Adrenal gland (tissue), 5 donors: ENCODE measurements around the gene NADSYN1.

Experiments used
- CTCF ChIP-seq, 6 experiments: fragments of 450-650 bp in 4 of 6; fragments of 200-600 bp in 2 of 6; sonication (generic) in 1 of 6; IDR thresholded peaks; 1 replicate in 5 of 6; 2 replicates in 1 of 6; pipeline versions ENCODE4 v1.5.1 to v1.8.0; 2016 to 2021; ENCODE audit warnings: antibody characterized with exemption in 6 of 6, mild to moderate bottlenecking in 2 of 6, moderate library complexity in 1 of 6
- POLR2A ChIP-seq, 2 donors: fragments of 450-650 bp; IDR thresholded peaks; one replicate each; pipeline ENCODE4 v1.6.1; 2017; ENCODE audit warnings: antibody characterized with exemption in 2 of 2, mild to moderate bottlenecking in 2 of 2, moderate library complexity in 1 of 2
- donor health status: DM: no; HTN: no; CAD: no.

GRCh38 chr11:71490731-71491390 is 37.9 kb downstream of the NADSYN1 start:
- TF ChIP-seq CTCF (IDR thresholded peaks at IDR 0.05) (no peak), POLR2A (IDR thresholded peaks at IDR 0.05) (no peak)
